GM12874 (cell line): ENCODE data around the gene ZNF692.

Experiments used
- TF ChIP-seq, protein P1 (sequence below): IDR thresholded peaks from 2 replicates; pipeline ENCODE4 v1.5.1; 2011; ENCODE audit warnings: low read depth, mild to moderate bottlenecking, control low read depth, low read length, moderate library complexity; ENCODE audit not compliant: insufficient read depth

ZNF692 gene

DNA sequence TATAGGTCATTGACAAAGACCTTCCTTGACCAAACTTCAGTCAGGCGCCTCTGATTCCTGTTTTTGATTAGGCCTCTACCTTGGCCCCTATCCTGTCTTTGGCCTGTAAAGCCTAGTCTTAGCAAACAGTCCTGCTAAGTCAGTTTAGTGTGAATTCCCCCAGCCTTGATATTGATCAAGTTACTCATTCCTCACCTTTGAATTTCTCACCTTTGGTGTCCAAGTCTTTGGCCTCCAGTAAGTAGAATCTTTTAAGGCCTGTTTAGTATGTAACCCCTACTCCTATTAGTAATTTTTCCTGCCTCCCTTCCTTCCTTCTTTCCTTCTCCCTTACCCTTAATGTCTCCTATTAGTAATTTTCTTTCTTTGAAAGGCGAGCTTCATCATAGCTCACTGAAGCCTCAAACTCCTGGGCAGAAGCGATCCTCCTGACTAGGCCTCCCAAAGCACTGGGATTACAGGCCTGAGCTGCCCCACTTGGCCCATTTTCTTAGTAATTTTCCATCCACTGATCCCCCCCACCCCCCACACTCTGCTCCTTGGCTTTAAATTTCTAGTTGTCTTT, 13.0 kb upstream of the ZNF692 start:
- TF ChIP-seq, protein P1, sequence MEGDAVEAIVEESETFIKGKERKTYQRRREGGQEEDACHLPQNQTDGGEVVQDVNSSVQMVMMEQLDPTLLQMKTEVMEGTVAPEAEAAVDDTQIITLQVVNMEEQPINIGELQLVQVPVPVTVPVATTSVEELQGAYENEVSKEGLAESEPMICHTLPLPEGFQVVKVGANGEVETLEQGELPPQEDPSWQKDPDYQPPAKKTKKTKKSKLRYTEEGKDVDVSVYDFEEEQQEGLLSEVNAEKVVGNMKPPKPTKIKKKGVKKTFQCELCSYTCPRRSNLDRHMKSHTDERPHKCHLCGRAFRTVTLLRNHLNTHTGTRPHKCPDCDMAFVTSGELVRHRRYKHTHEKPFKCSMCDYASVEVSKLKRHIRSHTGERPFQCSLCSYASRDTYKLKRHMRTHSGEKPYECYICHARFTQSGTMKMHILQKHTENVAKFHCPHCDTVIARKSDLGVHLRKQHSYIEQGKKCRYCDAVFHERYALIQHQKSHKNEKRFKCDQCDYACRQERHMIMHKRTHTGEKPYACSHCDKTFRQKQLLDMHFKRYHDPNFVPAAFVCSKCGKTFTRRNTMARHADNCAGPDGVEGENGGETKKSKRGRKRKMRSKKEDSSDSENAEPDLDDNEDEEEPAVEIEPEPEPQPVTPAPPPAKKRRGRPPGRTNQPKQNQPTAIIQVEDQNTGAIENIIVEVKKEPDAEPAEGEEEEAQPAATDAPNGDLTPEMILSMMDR = no peak

DNA sequence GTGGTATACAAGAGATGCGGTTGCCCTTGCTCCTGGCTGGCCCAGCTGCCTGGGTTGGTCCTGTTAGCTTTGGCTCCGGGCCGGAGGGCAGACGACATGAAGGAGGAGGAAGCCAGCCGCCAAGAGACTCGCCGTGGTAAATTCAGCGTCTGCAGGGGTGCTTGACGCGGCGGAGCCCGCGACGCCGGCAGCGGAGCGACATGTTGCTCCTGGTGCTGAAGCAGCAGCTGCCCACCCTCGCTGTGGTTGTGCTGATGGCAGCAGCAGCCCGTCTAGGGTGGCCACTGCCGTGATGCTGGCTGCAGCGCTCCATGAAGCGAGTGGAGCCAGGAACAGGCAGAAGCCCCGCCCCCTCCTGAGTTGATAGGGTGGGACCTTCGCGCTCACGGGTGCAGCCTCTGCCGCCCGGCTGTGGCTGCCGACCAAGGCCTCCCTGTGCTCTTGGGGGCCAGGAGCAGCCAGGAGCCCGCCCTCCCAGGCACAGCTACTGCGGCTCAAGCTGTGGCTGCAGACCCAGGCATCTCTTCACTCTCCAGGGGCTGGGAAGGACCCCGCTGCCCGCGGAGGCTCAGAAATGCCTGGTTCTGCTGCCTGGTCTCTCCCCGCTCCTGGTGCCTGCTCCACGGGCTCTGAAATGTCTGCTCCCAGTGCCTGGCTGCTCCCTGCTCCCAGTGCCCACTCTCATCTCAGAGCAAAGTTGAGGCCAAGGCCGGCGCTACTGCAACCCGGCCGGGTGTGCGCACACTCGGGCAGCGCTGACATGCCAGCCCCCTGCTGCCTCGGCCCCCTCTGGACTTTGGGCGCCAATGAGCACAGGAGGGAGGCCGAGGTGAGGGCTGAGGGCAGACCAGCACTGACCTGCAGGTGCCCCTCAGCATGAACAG, 4.4 kb upstream of the ZNF692 start:
- TF ChIP-seq, protein P1 = no peak

DNA sequence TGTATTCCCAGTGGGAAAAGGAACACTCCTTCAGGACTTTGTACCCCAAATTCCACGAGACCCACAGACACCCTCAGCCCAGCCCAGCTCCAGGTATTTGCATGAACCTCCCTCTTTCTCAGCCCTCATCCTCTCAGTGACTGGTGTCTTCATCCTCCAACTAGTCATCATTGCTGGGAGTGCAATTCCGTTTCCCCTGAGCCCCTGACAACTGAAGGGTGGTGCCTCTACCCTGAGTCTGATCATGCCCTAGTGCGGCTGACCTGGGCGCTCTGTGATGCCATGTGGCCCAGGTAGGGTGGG, 3.8 kb upstream of the ZNF692 start:
- TF ChIP-seq, protein P1 = no peak

DNA sequence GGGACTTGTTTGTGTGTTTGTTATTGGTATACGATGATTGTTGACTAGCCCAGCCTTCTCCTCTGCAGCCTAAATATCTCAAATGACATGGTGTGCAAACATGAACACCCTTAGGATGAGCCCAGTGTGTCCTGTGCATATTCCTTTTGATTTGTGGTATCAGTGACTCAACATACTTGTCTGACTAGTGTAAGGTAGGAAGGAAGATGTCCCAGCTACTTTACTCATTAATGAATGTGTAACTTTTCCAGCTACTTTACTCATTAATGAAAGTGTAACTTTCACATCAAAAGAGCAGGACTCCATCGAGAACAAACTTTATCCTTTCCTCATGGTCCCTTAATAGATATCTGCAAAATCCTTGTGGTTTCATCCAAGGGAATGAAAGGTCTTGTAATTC, 2.7 kb upstream of the ZNF692 start:
- TF ChIP-seq, protein P1 = no peak

DNA sequence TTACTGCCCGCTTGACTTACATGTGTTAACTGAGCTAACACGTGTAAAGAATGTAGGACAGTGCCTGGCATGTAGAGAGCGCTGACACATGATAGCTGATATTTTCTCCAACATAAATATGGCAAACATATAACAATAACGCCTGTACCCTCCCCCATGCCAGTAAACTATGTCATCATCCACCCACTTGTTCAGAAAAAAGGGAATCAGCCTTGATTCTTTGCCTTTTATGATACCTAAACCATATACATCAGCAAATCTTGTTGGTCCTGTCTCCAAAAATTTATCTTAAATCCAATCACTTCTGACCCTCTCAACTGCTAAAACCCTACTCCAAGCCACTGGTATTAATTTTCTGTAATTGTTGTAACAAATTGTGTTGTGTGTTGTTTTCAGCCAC, 1.1 kb upstream of the ZNF692 start:
- TF ChIP-seq, protein P1 = no peak

DNA sequence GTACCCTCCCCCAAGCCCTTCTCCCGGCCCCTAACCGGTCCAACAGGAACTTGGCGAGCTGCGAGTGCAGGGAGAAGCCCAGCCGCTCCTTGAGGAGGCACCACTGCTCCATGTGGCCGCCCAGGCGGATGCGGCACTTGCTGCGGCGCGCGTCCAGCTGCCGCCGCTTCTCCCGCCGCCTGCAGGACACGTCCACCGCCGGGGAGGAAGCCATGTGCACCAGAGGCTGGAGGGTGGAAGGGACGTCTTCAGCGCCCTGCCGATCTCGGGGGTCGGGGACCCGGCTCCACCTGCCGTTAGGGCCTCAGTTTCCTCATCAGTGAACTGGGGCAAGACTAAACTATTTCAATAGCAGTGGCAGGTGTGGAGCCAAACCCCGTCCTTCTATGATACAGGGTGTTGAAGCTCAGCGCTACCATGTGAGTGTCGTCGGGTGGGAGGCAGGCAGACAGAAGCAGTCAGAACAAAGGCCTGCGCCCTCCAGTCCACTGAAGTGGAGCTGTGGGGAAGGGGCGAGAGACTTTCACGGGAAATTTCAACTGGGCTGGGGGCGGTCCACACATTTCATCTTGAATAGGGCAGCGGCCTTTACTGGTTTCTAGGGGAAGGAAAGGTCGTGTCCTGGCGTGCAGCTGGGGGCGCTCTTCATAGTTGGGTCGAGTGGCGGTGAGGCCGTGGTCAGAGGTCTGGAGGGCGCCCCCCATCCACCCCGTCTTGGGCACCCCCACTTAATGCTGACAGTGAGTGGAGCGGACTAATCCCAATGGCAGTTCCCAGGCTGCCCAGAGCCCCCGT, 592 bp downstream of the ZNF692 start:
- TF ChIP-seq, protein P1 = peak; percentile 84

DNA sequence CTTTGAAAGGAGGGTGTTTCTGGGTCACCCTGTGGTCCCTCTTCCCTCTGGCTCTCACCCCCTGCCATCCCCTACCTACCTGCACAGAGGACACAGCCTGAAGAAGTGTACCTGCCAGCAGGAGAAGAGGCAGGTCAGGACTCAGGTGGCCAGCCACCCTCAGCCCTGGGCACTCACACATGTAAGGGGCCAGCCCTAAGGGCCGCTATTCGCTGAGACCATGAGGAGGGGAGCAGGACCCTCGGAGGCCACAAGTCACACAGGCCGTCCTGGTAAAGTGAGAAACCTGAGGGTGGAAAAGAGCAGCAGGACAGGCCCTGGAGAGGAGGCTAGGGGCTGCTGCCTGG, 1.2 kb downstream of the ZNF692 start:
- TF ChIP-seq, protein P1 = no peak
